Immature natural killer cell (primary cell): ENCODE data around the gene PAPPA. TPM values are rescaled to one million over a fixed set of nuclear protein-coding genes. Genes with fewer than 3 reads are reported as not detected.

ENCODE experiments used
- DNase-seq, 3 donors: peaks; one replicate each; pipeline ENCODE4 v3.0.0; 2022; ENCODE audit warnings: mixed read lengths in 1 of 3
- H3K27ac Mint-ChIP-seq, 6 donors: one replicate each; pipeline ENCODE4 v1.8.0; 2020; ENCODE audit warnings: mixed read lengths in 6 of 6, mild to moderate bottlenecking in 5 of 6, inconsistent platforms in 4 of 6, moderate library complexity in 3 of 6
- H3K27me3 Mint-ChIP-seq, 3 donors: one replicate each; pipeline ENCODE4 v1.8.0; 2020 to 2021; ENCODE audit warnings: low read depth in 3 of 3, mild to moderate bottlenecking in 3 of 3, mixed read lengths in 3 of 3, moderate library complexity in 3 of 3, inconsistent platforms in 1 of 3
- H3K36me3 Mint-ChIP-seq, 3 donors: one replicate each; pipeline ENCODE4 v1.8.0; 2020; ENCODE audit warnings: mixed read lengths in 3 of 3, inconsistent platforms in 2 of 3, mild to moderate bottlenecking in 2 of 3
- H3K4me1 Mint-ChIP-seq, 2 donors: one replicate each; pipeline ENCODE4 v1.8.0; 2020; ENCODE audit warnings: inconsistent platforms in 2 of 2, mild to moderate bottlenecking in 2 of 2, mixed read lengths in 2 of 2, moderate library complexity in 1 of 2
- H3K4me3 Mint-ChIP-seq, 5 donors: one replicate each; pipeline ENCODE4 v1.8.0; 2020; ENCODE audit warnings: mild to moderate bottlenecking in 5 of 5, mixed read lengths in 5 of 5, inconsistent platforms in 3 of 5, moderate library complexity in 3 of 5
- H3K9me3 Mint-ChIP-seq, 6 donors: one replicate each; pipeline ENCODE4 v1.8.0; 2020; ENCODE audit warnings: mild to moderate bottlenecking in 6 of 6, mixed read lengths in 6 of 6, inconsistent platforms in 4 of 6, moderate library complexity in 3 of 6
- polyA plus RNA-seq, 3 donors: library from polyadenylated mRNA; unstranded; fragments of 300-500 nt; fragmentation: Illumina TruSeq; gene quantifications; one replicate each; pipeline ENCODE4 v1.2.3, GENCODE V29; 2021

PAPPA gene
- polyA plus RNA-seq, 3 donors from 2014 or later = not detected

DNA sequence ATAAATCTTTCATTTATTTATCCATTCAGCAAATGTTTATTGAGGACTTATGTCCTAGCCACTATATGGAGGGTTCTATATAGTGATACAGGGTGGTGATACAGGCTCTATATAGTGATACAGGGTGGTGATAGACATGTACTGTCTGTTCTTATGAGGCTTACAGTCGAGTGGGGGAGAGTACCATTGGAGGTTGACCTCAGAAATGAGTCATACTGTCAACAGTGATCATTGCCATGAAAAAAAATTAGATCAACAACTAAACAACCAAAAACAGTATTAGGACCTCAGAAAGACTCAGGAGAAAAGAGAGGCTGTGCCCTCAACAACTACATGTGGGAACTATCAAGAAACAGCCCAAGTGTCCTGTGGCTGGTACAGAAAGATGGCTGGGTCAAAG, 22.0 kb downstream of the PAPPA start:
- no peak for DNase-seq
- Mint-ChIP-seq H3K4me3 (no peak overlapping the region), H3K9me3 (peaks cover 0 to 6% (median 2%) of the 10 kb centered on the region in 6 donors), H3K27me3 (peaks cover 0 to 2% (median 0%) of the 10 kb centered on the region in 3 donors), H3K4me1 (no peaks in the 10 kb centered on the region), H3K27ac (no peak overlapping the region), H3K36me3 (no peaks in the 10 kb centered on the region)

DNA sequence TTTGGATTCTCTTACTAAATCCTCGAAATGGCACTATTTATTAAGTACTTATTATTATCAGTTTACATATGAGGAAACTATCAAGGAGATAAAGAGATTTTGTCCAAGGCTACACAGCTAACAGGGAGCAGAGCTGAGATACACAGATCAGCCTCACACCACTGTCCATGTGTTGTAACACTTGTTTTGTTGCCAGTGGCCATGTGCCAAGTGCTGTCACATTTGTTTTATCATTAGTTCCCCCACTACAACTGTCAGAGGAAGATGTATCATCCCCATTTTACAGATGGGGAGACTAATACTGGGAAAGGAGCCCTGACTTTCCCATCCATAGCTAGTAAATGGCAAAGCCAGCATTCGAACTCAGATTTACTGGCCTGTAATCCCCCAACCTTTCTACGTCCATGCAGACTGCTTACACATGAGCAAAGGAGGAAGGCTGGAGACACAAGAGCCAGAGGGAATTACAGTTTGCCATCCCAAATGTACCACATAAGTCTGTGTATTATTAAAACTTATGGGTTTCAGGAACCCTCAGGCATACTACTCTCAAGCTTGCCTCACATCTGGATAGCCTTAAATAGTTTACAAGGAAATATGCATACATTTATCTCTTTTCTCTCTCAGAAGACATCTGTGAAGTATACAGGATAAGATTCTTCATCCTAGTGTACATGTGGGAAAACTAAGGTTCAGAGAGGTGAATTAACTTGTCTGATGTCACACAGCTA, 25.1 kb downstream of the PAPPA start:
- H3K4me3 Mint-ChIP-seq = no peak overlapping the region
- peaks cover 0 to 2% (median 0%) of the 10 kb centered on the region in 6 donors for H3K9me3 Mint-ChIP-seq
- DNase-seq = no peak
- peaks cover 0 to 2% (median 2%) of the 10 kb centered on the region in 3 donors for H3K27me3 Mint-ChIP-seq
- no peak overlapping the region for H3K27ac Mint-ChIP-seq
- no peaks in the 10 kb centered on the region for H3K36me3 Mint-ChIP-seq
- no peaks in the 10 kb centered on the region for H3K4me1 Mint-ChIP-seq

DNA sequence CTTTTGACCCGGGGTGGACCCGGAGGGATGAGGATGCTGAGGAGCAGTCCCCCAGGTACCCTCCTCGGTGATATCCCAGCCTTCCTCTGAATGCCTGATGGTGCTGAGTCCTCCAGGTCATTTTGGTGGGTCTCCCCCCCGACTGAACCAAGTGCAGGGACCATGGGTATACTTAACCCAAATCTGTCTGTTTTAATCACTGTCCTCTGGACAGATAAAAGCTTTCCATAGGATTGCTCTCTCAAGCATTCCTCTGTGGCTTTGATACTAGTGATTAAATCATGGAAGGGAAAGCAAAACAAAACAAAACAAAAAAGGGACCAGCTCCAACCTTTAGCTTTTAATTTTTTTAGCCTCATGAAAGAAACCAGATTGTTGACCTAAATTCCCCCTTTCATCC, 26.0 kb downstream of the PAPPA start:
- no peak for DNase-seq
- Mint-ChIP-seq H3K4me3 (no peak overlapping the region), H3K4me1 (no peaks in the 10 kb centered on the region), H3K27me3 (peaks cover 0 to 2% (median 2%) of the 10 kb centered on the region in 3 donors), H3K27ac (no peak overlapping the region), H3K9me3 (peaks cover 0 to 2% (median 0%) of the 10 kb centered on the region in 6 donors), H3K36me3 (no peaks in the 10 kb centered on the region)

DNA sequence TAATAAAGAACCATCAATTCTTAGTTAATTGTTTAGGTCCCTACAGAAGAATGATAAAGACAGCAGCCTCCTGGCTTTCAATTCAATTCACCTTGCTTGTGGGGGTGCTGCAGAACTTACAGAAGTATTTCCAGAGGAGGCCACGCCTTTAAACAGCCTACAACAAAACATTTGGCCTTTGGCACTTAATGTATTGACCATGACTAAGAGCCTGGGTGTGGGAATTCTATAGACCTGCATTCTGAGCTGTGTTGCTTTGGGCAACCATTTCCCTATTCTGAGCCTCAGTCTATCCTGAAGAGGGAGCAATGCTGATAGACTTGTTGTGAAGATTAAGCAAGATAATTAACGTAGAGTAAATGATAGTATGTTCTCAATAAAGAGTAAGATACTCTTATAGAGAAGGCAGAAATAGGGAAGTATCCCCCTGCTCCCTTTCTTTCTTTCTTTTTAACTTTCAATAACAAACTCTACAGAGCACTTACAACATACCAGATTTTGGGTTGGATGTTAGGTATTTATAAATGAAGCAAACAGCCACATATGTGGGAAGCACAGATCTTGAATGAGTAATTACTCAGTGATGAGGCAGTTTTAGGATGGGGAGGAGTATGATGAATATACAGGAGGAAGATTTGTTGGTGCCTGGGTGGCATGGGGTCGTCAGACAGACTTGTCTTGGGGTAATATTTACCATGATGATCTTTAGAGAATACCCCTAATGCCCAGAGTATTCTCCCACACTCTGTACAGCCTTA, 28.4 kb downstream of the PAPPA start:
- Mint-ChIP-seq H3K9me3 (peaks cover 0 to 10% (median 1%) of the 10 kb centered on the region in 6 donors), H3K4me3 (no peak overlapping the region), H3K4me1 (no peaks in the 10 kb centered on the region), H3K27ac (no peak overlapping the region), H3K36me3 (no peaks in the 10 kb centered on the region), H3K27me3 (peaks cover 0 to 2% (median 2%) of the 10 kb centered on the region in 3 donors)
- DNase-seq = no peak

DNA sequence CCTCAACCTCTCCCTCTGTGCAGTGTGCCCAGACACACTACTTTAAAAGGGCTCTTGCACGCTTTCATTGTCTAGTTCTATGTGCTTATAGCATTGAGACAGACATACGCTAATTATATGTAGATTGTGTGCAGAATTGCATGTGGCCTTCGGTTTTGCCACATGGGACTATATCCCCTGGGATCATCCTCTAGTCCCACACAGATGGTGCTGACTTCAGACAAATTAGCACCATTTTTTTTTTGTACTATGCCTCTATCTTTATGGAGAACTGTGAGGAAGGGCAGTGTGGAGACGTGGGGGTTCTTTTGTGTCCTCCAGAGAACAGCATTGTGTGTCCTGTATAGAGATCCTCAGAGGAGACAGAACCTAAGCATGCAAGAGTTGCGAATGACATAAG, 29.3 kb downstream of the PAPPA start:
- no peaks in the 10 kb centered on the region for H3K36me3 Mint-ChIP-seq
- H3K4me3 Mint-ChIP-seq = no peak overlapping the region
- peaks cover 0 to 13% (median 1%) of the 10 kb centered on the region in 6 donors for H3K9me3 Mint-ChIP-seq
- H3K27ac Mint-ChIP-seq = no peak overlapping the region
- no peaks in the 10 kb centered on the region for H3K4me1 Mint-ChIP-seq
- peaks cover 0 to 2% (median 0%) of the 10 kb centered on the region in 3 donors for H3K27me3 Mint-ChIP-seq
- DNase-seq = no peak

DNA sequence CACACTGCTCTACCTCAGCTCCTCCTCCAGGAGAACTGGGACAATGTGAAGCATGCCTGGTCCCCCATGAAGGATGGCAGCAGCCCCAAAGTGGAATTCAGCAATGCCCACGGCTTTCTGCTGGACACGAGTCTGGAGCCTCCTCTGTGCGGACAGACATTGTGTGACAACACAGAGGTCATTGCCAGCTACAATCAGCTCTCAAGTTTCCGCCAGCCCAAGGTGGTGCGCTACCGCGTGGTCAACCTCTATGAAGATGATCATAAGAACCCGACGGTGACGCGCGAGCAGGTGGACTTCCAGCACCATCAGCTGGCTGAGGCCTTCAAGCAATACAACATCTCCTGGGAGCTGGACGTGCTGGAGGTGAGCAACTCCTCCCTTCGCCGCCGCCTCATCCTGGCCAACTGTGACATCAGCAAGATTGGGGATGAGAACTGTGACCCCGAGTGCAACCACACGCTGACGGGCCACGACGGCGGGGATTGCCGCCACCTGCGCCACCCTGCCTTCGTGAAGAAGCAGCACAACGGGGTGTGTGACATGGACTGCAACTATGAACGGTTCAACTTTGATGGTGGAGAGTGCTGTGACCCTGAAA, 34.1 kb downstream of the PAPPA start:
- Mint-ChIP-seq H3K4me1 (no peaks in the 10 kb centered on the region), H3K4me3 (no peak overlapping the region), H3K27ac (no peak overlapping the region), H3K9me3 (peaks cover 0 to 13% (median 3%) of the 10 kb centered on the region in 6 donors), H3K36me3 (no peaks in the 10 kb centered on the region), H3K27me3 (peaks cover 0 to 2% (median 0%) of the 10 kb centered on the region in 3 donors)
- no peak for DNase-seq

DNA sequence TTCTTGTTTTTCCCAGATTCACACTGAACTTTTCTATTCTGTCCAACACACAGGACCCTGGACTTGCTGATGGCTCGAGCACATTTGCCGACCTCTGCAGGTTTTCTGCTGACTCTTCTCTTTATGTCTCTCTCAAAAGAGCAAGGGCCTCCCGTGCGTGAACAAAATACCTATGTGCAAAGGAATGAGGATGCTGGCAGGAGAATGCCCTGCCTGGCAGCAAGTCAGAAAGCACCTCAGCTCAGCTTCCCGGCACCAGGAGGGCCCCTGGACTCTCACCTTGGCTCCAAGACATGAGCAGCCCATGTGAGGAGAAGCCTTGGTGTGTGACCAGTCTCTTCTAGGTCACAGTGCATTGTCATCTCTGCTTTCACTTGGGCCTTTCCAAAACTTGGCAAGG, 36.1 kb downstream of the PAPPA start:
- Mint-ChIP-seq H3K4me1 (no peaks in the 10 kb centered on the region), H3K36me3 (no peaks in the 10 kb centered on the region), H3K27ac (no peak overlapping the region), H3K27me3 (peaks cover 0 to 2% (median 0%) of the 10 kb centered on the region in 3 donors), H3K9me3 (peaks cover 0 to 13% (median 2%) of the 10 kb centered on the region in 6 donors), H3K4me3 (no peak overlapping the region)
- DNase-seq = no peak

DNA sequence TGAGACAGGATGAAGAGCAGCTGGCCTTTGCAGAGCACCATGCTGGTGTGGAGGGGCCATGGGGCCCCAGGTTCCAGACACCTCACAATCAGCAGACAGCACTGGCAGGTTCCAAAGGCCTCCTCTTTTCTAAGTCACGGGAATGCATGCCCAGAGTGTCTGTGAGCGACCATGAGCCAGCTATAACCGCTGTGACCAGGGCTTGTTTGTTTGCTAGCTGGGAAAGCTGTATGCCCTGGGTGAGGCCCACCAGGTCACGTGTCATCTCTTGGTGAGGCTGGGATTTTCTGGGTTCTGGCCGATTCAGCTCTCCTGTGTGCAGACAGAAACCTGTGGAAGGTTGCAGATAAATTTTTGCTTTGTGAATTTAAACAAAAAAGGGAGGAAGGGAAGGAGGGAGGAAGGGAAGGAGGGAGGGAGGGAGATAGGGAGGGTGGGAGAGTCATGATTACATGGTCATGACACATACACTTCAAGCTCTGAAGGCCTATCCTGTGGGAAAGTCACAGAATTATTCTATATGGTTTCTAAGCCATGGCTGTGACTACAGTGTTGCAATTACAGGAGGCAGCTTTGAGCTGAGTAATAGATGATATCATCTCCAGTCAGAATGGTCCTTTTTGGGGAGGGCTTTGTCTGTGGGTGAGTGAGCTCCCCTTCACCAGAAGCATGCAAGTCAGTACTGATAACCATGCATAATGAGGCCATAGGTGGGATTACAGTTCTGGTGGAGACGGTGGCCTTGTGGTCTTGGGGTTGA, 37.2 kb downstream of the PAPPA start:
- no peaks in the 10 kb centered on the region for H3K4me1 Mint-ChIP-seq
- H3K36me3 Mint-ChIP-seq = no peaks in the 10 kb centered on the region
- H3K27ac Mint-ChIP-seq = no peak overlapping the region
- H3K4me3 Mint-ChIP-seq = no peak overlapping the region
- H3K9me3 Mint-ChIP-seq = peaks cover 0 to 10% (median 2%) of the 10 kb centered on the region in 6 donors
- peaks cover 0 to 2% (median 0%) of the 10 kb centered on the region in 3 donors for H3K27me3 Mint-ChIP-seq
- DNase-seq = no peak

DNA sequence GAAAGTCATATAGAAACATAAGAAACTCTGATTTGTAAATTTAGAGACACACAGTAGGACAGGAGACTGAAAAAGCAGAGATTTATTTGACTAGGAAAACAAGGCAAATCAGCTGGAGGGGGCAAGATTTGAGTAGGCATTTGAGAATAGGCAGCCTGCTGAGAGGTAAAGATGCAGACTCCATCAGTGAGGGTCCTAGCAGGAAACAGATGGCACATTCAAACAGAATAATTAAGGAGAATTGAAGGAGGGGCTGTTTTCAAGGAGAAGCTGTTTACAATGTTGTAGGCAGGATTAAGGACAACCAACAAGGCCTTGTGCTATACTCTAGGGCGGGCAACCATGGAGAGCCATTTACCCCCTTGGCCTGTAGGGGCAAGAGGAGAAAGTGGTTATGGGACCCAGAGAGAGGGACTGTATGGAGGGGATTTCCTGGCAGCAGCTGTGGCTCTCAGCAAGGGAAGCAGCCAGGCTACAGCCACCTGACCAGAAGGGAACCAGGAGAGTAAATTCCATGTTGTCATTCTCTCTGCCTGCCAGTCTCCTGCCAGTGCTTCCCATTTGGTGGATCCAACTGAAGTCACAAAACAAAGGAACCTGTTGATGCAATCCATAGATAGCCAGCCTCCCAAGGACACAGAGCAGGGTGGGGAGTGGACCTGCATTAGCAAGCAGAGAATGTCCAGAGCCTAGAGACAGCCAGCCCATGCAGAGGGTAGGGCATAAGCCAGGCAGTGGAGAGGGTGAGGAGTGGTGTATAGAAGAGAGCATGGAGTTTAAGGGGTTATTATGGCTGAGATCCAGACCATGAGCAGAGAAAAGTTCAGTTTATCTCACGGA, 38.2 kb downstream of the PAPPA start:
- Mint-ChIP-seq H3K4me1 (no peaks in the 10 kb centered on the region), H3K36me3 (no peaks in the 10 kb centered on the region), H3K4me3 (no peak overlapping the region), H3K9me3 (peaks cover 0 to 7% (median 3%) of the 10 kb centered on the region in 6 donors), H3K27me3 (peaks cover 0 to 2% (median 0%) of the 10 kb centered on the region in 3 donors), H3K27ac (no peak overlapping the region)
- no peak for DNase-seq

DNA sequence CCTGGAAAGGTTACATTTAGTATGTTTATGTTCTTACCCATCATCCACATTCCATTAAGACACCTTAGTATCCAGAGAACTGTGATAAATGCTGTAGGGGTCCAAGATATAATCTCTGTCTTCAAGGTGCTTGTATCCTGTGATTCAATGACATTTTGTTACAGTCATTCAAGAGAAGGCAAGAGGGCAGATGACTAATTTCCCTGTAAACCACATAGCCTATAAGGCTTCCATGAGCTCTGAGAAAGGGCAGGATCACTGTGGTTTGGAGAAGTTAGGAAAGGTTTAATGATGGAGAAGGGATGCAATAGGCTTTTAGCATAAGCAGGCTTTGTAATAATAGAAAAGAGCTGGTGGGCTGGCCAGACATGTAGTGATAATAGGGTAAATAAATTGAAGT, 40.0 kb downstream of the PAPPA start:
- Mint-ChIP-seq H3K4me3 (no peak overlapping the region), H3K4me1 (no peaks in the 10 kb centered on the region), H3K27ac (no peak overlapping the region), H3K27me3 (peaks cover 0 to 2% (median 0%) of the 10 kb centered on the region in 3 donors), H3K9me3 (peaks cover 0 to 6% (median 2%) of the 10 kb centered on the region in 6 donors), H3K36me3 (no peaks in the 10 kb centered on the region)
- DNase-seq = no peak

DNA sequence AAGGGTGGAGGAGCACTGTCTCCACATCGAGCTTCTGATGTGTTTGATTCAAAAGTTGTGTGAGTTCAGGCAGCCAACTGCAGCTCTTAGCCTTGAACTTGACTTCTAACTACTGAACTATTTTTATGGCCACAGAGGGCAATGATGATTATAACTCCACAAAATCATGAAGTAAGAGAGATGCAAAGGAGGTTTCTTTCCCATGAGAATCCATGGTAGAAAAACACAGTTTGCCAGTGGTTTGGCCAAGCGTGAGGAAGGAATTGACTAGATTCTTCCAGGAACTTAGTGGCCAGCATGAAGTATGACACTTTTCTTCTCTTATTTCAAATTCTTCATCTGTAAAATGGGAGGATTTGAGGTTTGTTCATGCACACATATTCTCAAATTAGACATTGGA, 43.2 kb downstream of the PAPPA start:
- H3K36me3 Mint-ChIP-seq = no peaks in the 10 kb centered on the region
- DNase-seq = no peak
- no peaks in the 10 kb centered on the region for H3K4me1 Mint-ChIP-seq
- peaks cover 2 to 9% (median 4%) of the 10 kb centered on the region in 6 donors for H3K9me3 Mint-ChIP-seq
- no peak overlapping the region for H3K4me3 Mint-ChIP-seq
- peaks cover 0 to 2% (median 0%) of the 10 kb centered on the region in 3 donors for H3K27me3 Mint-ChIP-seq
- no peak overlapping the region for H3K27ac Mint-ChIP-seq

DNA sequence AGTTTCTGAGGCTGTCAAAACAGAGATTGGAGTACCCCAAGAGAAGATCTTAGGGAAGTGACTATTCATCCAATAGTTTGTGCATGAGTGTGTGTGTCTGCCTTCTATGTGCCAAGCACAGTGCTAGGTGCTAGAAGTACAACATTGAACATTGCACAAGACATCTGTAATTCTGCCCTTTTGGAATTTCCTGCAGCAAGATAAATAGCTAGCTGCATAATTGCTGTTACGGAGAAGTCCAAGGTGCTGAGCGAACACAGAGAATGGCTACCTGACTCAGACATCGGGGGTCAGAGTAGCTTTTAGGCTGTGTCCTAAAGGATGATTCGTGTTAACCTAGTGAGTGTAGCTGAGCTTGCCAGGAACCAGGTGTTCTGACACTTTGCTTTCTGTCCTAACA, 44.8 kb downstream of the PAPPA start:
- H3K4me3 Mint-ChIP-seq = no peak overlapping the region
- no peaks in the 10 kb centered on the region for H3K4me1 Mint-ChIP-seq
- no peaks in the 10 kb centered on the region for H3K36me3 Mint-ChIP-seq
- H3K9me3 Mint-ChIP-seq = peaks cover 2 to 9% (median 6%) of the 10 kb centered on the region in 6 donors
- H3K27ac Mint-ChIP-seq = no peak overlapping the region
- H3K27me3 Mint-ChIP-seq = peaks cover 0 to under 1% (median 0%) of the 10 kb centered on the region in 3 donors
- no peak for DNase-seq
